IMR-90 (cell line): ENCODE results near the gene IKZF3. TPM values are rescaled to one million over a fixed set of nuclear protein-coding genes. Genes with fewer than 3 reads are reported as not detected.

Experiments
- ATAC-seq: fragments of 200-7000 bp; cut with Tn5 transposase; 2 replicates; pipeline ENCODE4 v1.9.1; 2020; ENCODE audit warnings: low read depth, mild to moderate bottlenecking, moderate library complexity
- BruUV-seq: library from RNA; stranded (reverse); fragments of 400-500 nt; replicated peaks from 2 replicates; lab custom pipeline; 2021; lab: Mats Ljungman, UMichigan
- CTCF ChIA-PET: fragments of 300-600 bp; formaldehyde crosslinking; extraction: SDS; loops from one replicate; lab custom pipeline; 2021; ENCODE audit warnings: antibody characterized with exemption; lab: Yijun Ruan, JAX
- POLR2A ChIA-PET: fragments of 300-600 bp; sonication (Branson Sonifier 250); formaldehyde crosslinking; loops from one replicate; lab custom pipeline; 2022; ENCODE audit warnings: antibody characterized with exemption; ENCODE audit not compliant: unreplicated experiment; lab: Charles Lee
- DNase-seq: peaks from one replicate; pipeline ENCODE4 v3.0.0; 2013
- H2AFZ ChIP-seq: replicated peaks from 2 replicates; pipeline ENCODE3; 2013; ENCODE audit warnings: low read length, mild to moderate bottlenecking; ENCODE audit not compliant: poor library complexity
- H2AK5ac ChIP-seq: 2 replicates; pipeline ENCODE4 v1.6.1; 2013; ENCODE audit warnings: low read depth, low read length, inconsistent platforms
- H2AK9ac ChIP-seq: replicated peaks from 2 replicates; pipeline ENCODE3; 2013; ENCODE audit warnings: mild to moderate bottlenecking, low read depth, low read length, moderate library complexity; ENCODE audit not compliant: poor library complexity
- H2BK120ac ChIP-seq: 2 replicates; pipeline ENCODE4 v1.6.1; 2013; ENCODE audit warnings: low read depth, low read length, inconsistent platforms
- H2BK15ac ChIP-seq: 3 replicates; pipeline ENCODE4 v1.6.1; 2013; ENCODE audit warnings: low read depth, low read length, inconsistent platforms
- H2BK20ac ChIP-seq: 2 replicates; pipeline ENCODE4 v1.6.1; 2013; ENCODE audit warnings: low read depth, mild to moderate bottlenecking, inconsistent platforms, low read length, moderate library complexity
- H2BK5ac ChIP-seq: 2 replicates; pipeline ENCODE4 v1.6.1; 2013; ENCODE audit warnings: mild to moderate bottlenecking, low read depth, low read length, inconsistent platforms; ENCODE audit not compliant: poor library complexity, severe bottlenecking
- H3K14ac ChIP-seq: replicated peaks from 2 replicates; pipeline ENCODE4 v1.6.1; 2013; ENCODE audit warnings: low read depth, low read length, inconsistent platforms
- H3K18ac ChIP-seq: 2 replicates; pipeline ENCODE4 v1.6.1; 2013; ENCODE audit warnings: low read depth, low read length, control low read depth
- H3K23ac ChIP-seq: 2 replicates; pipeline ENCODE4 v1.6.1; 2013; ENCODE audit warnings: low read depth, low read length, inconsistent platforms
- H3K27ac ChIP-seq: 2 replicates; pipeline ENCODE4 v1.5.1; 2013; ENCODE audit warnings: mild to moderate bottlenecking, control low read depth, low read length; ENCODE audit not compliant: insufficient read depth
- H3K27me3 ChIP-seq: 2 replicates; pipeline ENCODE4 v1.6.1; 2013; ENCODE audit warnings: low read length; ENCODE audit not compliant: control insufficient read depth, insufficient read depth
- H3K36me3 ChIP-seq: 2 replicates; pipeline ENCODE4 v1.6.1; 2013; ENCODE audit warnings: low read length, mixed read lengths; ENCODE audit not compliant: control insufficient read depth, insufficient read depth
- H3K4ac ChIP-seq: 2 replicates; pipeline ENCODE4 v1.6.1; 2013; ENCODE audit warnings: low read depth, low read length, inconsistent platforms
- H3K4me1 ChIP-seq: 2 replicates; pipeline ENCODE4 v1.6.1; 2013; ENCODE audit warnings: low read length, mixed read lengths; ENCODE audit not compliant: control insufficient read depth, insufficient read depth
- H3K4me2 ChIP-seq: 2 replicates; pipeline ENCODE4 v1.6.1; 2013; ENCODE audit warnings: low read depth, mild to moderate bottlenecking, control low read depth, low read length, moderate library complexity
- H3K4me3 ChIP-seq: 2 replicates; pipeline ENCODE4 v1.5.1; 2013; ENCODE audit warnings: low read depth, mild to moderate bottlenecking, control low read depth, low read length, moderate library complexity; ENCODE audit not compliant: insufficient read depth
- H3K56ac ChIP-seq: 2 replicates; pipeline ENCODE4 v1.6.1; 2013; ENCODE audit warnings: low read length, inconsistent platforms; ENCODE audit not compliant: insufficient read depth; ENCODE audit errors: extremely low read depth
- H3K79me1 ChIP-seq, 2 experiments: 2 replicates each; pipeline ENCODE4 v1.6.1; 2013; ENCODE audit warnings: low read length in 2 of 2, inconsistent platforms in 1 of 2, low read depth in 1 of 2
- H3K9ac ChIP-seq: 2 replicates; pipeline ENCODE4 v1.6.1; 2013; ENCODE audit warnings: low read depth, low read length, control low read depth
- H3K9me1 ChIP-seq: 2 replicates; pipeline ENCODE4 v1.6.1; 2013; ENCODE audit warnings: low read length, inconsistent platforms; ENCODE audit not compliant: insufficient read depth
- H3K9me3 ChIP-seq: 2 replicates; pipeline ENCODE4 v1.6.1; 2013; ENCODE audit warnings: low read length; ENCODE audit not compliant: control insufficient read depth, insufficient read depth
- H4K20me1 ChIP-seq: 2 replicates; pipeline ENCODE4 v1.6.1; 2013; ENCODE audit warnings: low read length, inconsistent platforms; ENCODE audit not compliant: insufficient read depth
- H4K5ac ChIP-seq: 2 replicates; pipeline ENCODE4 v1.6.1; 2013; ENCODE audit warnings: mild to moderate bottlenecking, low read depth, low read length, control low read depth
- H4K8ac ChIP-seq, 2 experiments: 2 replicates each; pipeline ENCODE4 v1.6.1; 2013; ENCODE audit warnings: low read depth in 2 of 2, low read length in 2 of 2, control low read depth in 1 of 2, inconsistent platforms in 1 of 2
- H4K91ac ChIP-seq: 2 replicates; pipeline ENCODE4 v1.6.1; 2013; ENCODE audit warnings: low read depth, low read length, inconsistent platforms; ENCODE audit not compliant: insufficient read depth
- BHLHE40 ChIP-seq: fragments of 150-350 bp; IDR thresholded peaks from 2 replicates; pipeline ENCODE4 v1.6.1; 2016; ENCODE audit warnings: mild to moderate bottlenecking, low read depth, low read length
- CEBPB ChIP-seq: IDR thresholded peaks from 2 replicates; pipeline ENCODE4 v1.6.1; 2012; ENCODE audit warnings: low read depth, low read length, improper control_type of control experiment
- CHD1 ChIP-seq: IDR thresholded peaks from 2 replicates; pipeline ENCODE4 v1.6.1; 2012; ENCODE audit warnings: low read depth, low read length, improper control_type of control experiment
- CTCF ChIP-seq: conservative IDR thresholded peaks from 2 replicates; pipeline ENCODE4 v1.5.1; 2012; ENCODE audit warnings: mild to moderate bottlenecking, low read depth, low read length, improper control_type of control experiment
- ELK1 ChIP-seq: fragments of 150-350 bp; IDR thresholded peaks from 2 replicates; pipeline ENCODE4 v1.6.1; 2016; ENCODE audit warnings: low read depth, mild to moderate bottlenecking, low read length, moderate library complexity, borderline replicate concordance
- FOS ChIP-seq: fragments of 150-350 bp; IDR thresholded peaks from 2 replicates; pipeline ENCODE4 v1.6.1; 2016; ENCODE audit warnings: low read depth, low read length
- MAFK ChIP-seq: IDR thresholded peaks from 2 replicates; pipeline ENCODE4 v1.6.1; 2012; ENCODE audit warnings: low read depth, low read length, improper control_type of control experiment
- MAZ ChIP-seq: IDR thresholded peaks from 2 replicates; pipeline ENCODE4 v1.6.1; 2012; ENCODE audit warnings: low read depth, mild to moderate bottlenecking, low read length, improper control_type of control experiment, moderate library complexity, borderline replicate concordance
- MXI1 ChIP-seq: IDR thresholded peaks from 2 replicates; pipeline ENCODE4 v1.6.1; 2012; ENCODE audit warnings: low read depth, mild to moderate bottlenecking, low read length, moderate library complexity, borderline replicate concordance
- NFE2L2 ChIP-seq: fragments of 150-350 bp; IDR thresholded peaks from 2 replicates; pipeline ENCODE4 v1.6.1; 2016; ENCODE audit warnings: low read depth, mild to moderate bottlenecking, low read length
- POLR2A ChIP-seq: IDR thresholded peaks from 2 replicates; pipeline ENCODE4 v1.6.1; 2012; ENCODE audit warnings: mild to moderate bottlenecking, low read depth, low read length
- RAD21 ChIP-seq: IDR thresholded peaks from 2 replicates; pipeline ENCODE4 v1.6.1; 2012; ENCODE audit warnings: low read length, improper control_type of control experiment
- RCOR1 ChIP-seq: IDR thresholded peaks from 2 replicates; pipeline ENCODE4 v1.6.1; 2012; ENCODE audit warnings: mild to moderate bottlenecking, low read length, improper control_type of control experiment; ENCODE audit not compliant: insufficient replicate concordance
- RFX5 ChIP-seq: IDR thresholded peaks from 2 replicates; pipeline ENCODE4 v1.8.0; 2012; ENCODE audit warnings: low read depth, mild to moderate bottlenecking, low read length, moderate library complexity
- SMC3 ChIP-seq: fragments of 150-350 bp; IDR thresholded peaks from 2 replicates; pipeline ENCODE4 v1.6.1; 2016; ENCODE audit warnings: low read depth, mild to moderate bottlenecking, antibody characterized with exemption, low read length, moderate library complexity
- USF2 ChIP-seq: fragments of 150-350 bp; IDR thresholded peaks from 2 replicates; pipeline ENCODE4 v1.6.1; 2017; ENCODE audit warnings: mild to moderate bottlenecking, antibody characterized with exemption, low read length, low read depth
- WGBS, 2 experiments: methylation state at CpG; one replicate each; pipeline versions ENCODE4 v1.1.5 to v1.1.7; 2013; ENCODE audit warnings: missing lambda C conversion rate in 2 of 2; ENCODE audit not compliant: insufficient read length in 1 of 2; ENCODE audit errors: extremely low coverage in 2 of 2; 5-methylcytosine and 5-hydroxymethylcytosine counted together
- dilution Hi-C: fragments of 300-500 bp; cut with HindIII; formaldehyde crosslinking; loops from one replicate; pipeline ENCODE4 v1.14.3; 2018; ENCODE audit warnings: low sequenced_read_pairs; ENCODE audit not compliant: unreplicated experiment
- in situ Hi-C: fragments of 300-500 bp; cut with MboI; formaldehyde crosslinking; loops from 3 replicates; pipeline ENCODE4 v1.14.3; 2019; ENCODE audit warnings: low sequenced_read_pairs, inconsistent platforms, mixed read lengths
- intact Hi-C: fragments of 100-400 bp; cut with micrococcal nuclease; formaldehyde crosslinking; loops from 2 replicates; pipeline ENCODE4 v1.10.0; 2022
- polyA plus RNA-seq, 3 experiments: library from polyadenylated mRNA; depleted of rRNA; stranded (reverse); fragments of >200 nt; gene quantifications; 2 replicates each; pipeline ENCODE4 v1.2.3, GENCODE V29; 2012; ENCODE audit warnings: low replicate concordance in 1 of 3
- total RNA-seq: library from RNA; depleted of rRNA; stranded (reverse); fragments of >200 nt; gene quantifications from 2 replicates; pipeline ENCODE4 v1.2.3, GENCODE V29; 2012

IKZF3 gene
- total and polyA plus RNA-seq, 2 of the 4 experiments (the other 2 are of a cell fraction) = not detected

GRCh38 chr17:39828443-39828842 lies 35.7 kb downstream of the IKZF3 start:
- no peaks in the 10 kb centered on the region for H3K4me1 ChIP-seq
- H3K79me1 ChIP-seq = no peaks in the 10 kb centered on the region
- peaks cover 5% of the 10 kb centered on the region for H3K9me3 ChIP-seq
- no peaks in the 10 kb centered on the region for H3K36me3 ChIP-seq
- H4K20me1 ChIP-seq = no peaks in the 10 kb centered on the region
- H3K14ac ChIP-seq = no peak overlapping the region
- POLR2A ChIA-PET = no interaction called here
- H2AK5ac ChIP-seq = no peak overlapping the region
- H2AFZ ChIP-seq = no peak overlapping the region
- H3K4me2 ChIP-seq = no peak overlapping the region
- no peak overlapping the region for H4K91ac ChIP-seq
- no peak for TF ChIP-seq ELK1
- TF ChIP-seq RFX5 = no peak
- no peak for TF ChIP-seq BHLHE40
- no peak for TF ChIP-seq USF2
- no peak for TF ChIP-seq MXI1
- TF ChIP-seq CHD1 = no peak
- TF ChIP-seq MAZ = no peak
- no peak for TF ChIP-seq NFE2L2
- TF ChIP-seq CTCF = no peak
- TF ChIP-seq MAFK = no peak
- no peak for TF ChIP-seq FOS
- no peak for TF ChIP-seq CEBPB
- TF ChIP-seq RAD21 = no peak
- no peak for TF ChIP-seq POLR2A
- TF ChIP-seq RCOR1 = no peak
- TF ChIP-seq SMC3 = no peak
- in situ Hi-C loops = no loop called here
- no peak overlapping the region for H2BK5ac ChIP-seq
- CTCF ChIA-PET = no interaction called here
- no peak overlapping the region for H2AK9ac ChIP-seq
- no peak overlapping the region for H3K18ac ChIP-seq
- H2BK15ac ChIP-seq = no peak overlapping the region
- H3K27ac ChIP-seq = no peak overlapping the region
- H2BK120ac ChIP-seq = no peak overlapping the region
- H4K8ac ChIP-seq = no peak overlapping the region
- H3K4me3 ChIP-seq = no peak overlapping the region
- no peaks in the 10 kb centered on the region for H3K9me1 ChIP-seq
- no peak overlapping the region for H3K4ac ChIP-seq
- ATAC-seq (no peak), DNase-seq (no peak)
- intact Hi-C loops = no loop called here
- H3K56ac ChIP-seq = no peak overlapping the region
- no TSS peak for BruUV-seq
- no peak overlapping the region for H3K9ac ChIP-seq
- no peak overlapping the region for H4K5ac ChIP-seq
- H3K23ac ChIP-seq = no peak overlapping the region
- H3K27me3 ChIP-seq = peaks cover 18% of the 10 kb centered on the region
- no peak overlapping the region for H2BK20ac ChIP-seq
- 20% methylated on average over 1 of the region's 4 CpGs; no CpG with 5 or more reads in 1 of the 2 experiments for WGBS, 2 experiments
- dilution Hi-C loops = no loop called here
